GM19467 (cell line): ENCODE measurements around the gene BRK1.
"Not testable (repeated sequence)": the region's sequence is repeated elsewhere in the genome, so short reads cannot be mapped to it uniquely, and the experiment has no call there.

Experiments used
- ATAC-seq: cut with Tn5 transposase; IDR thresholded peaks from one replicate; pipeline ENCODE4 v1.9.1; 2021; ENCODE audit warnings: mild to moderate bottlenecking, moderate library complexity; ENCODE audit not compliant: unreplicated experiment

Gene BRK1

DNA sequence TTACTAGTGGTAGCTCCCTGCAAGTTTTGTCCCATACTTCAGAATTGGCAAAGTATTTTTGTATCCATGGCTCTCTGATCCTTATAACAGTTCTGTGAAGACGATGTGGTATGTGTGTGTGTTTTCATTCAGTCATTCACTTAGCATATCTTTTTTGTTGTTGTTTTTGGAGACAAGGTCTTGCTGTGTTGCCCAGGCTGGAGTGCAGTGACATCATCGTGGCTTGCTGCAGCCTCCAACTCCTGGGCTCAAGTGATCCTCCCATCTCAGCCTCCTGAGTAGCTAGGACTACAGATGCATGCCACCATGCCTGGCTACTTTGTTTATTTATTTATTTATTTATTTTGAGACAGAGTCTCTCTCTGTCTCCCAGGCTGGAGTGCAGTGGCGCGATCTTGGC, 60.7 kb downstream of the BRK1 start:
- not testable (repeated sequence) for ATAC-seq
